Mesothelial cell of epicardium (in vitro differentiated cells): Measurements from ENCODE around the gene DHRS4. TPM values are rescaled to one million over a fixed set of nuclear protein-coding genes. Genes with fewer than 3 reads are reported as not detected.
"Not testable (repeated sequence)": the region's sequence is repeated elsewhere in the genome, so short reads cannot be mapped to it uniquely, and the experiment has no call there.

ENCODE experiments used
- DNase-seq, 2 experiments: peaks; one replicate each; pipeline ENCODE4 v3.0.0; 2021; ENCODE audit warnings: low spot score in 2 of 2; ENCODE audit not compliant: unreplicated experiment in 2 of 2
- H3K27ac Mint-ChIP-seq: 2 replicates; pipeline ENCODE4 v1.8.0; 2021; ENCODE audit warnings: mixed read lengths
- H3K27me3 Mint-ChIP-seq: 2 replicates; pipeline ENCODE4 v1.8.0; 2021; ENCODE audit warnings: low read depth, mixed read lengths
- H3K36me3 Mint-ChIP-seq: 2 replicates; pipeline ENCODE4 v1.8.0; 2021; ENCODE audit warnings: mixed read lengths
- H3K4me1 Mint-ChIP-seq: 2 replicates; pipeline ENCODE4 v1.8.0; 2021; ENCODE audit warnings: mixed read lengths
- H3K4me3 Mint-ChIP-seq: 2 replicates; pipeline ENCODE4 v1.8.0; 2021; ENCODE audit warnings: mild to moderate bottlenecking, moderate library complexity, mixed read lengths
- H3K9me3 Mint-ChIP-seq: 2 replicates; pipeline ENCODE4 v1.8.0; 2021; ENCODE audit warnings: mixed read lengths
- CTCF ChIP-seq: fragments of 200-600 bp; sonication (generic); IDR thresholded peaks from one replicate; pipeline ENCODE4 v1.5.0; 2021; ENCODE audit warnings: antibody characterized with exemption; ENCODE audit not compliant: unreplicated experiment
- total RNA-seq: library from RNA; stranded (reverse); gene quantifications from 3 replicates; pipeline ENCODE4 v1.2.1, GENCODE V29; 2021

The DHRS4 gene
- total RNA-seq, 1 donor from 2014 or later = 22.0 TPM

GRCh38 chr14:23951590-23952201 is 1.9 kb upstream of the DHRS4 start:
- peaks cover 25% of the 10 kb centered on the region for H3K4me1 Mint-ChIP-seq
- no peak for TF ChIP-seq CTCF
- H3K27ac Mint-ChIP-seq = no peak overlapping the region
- no peaks in the 10 kb centered on the region for H3K27me3 Mint-ChIP-seq
- H3K36me3 Mint-ChIP-seq = peaks cover 20% of the 10 kb centered on the region
- peaks cover 25% of the 10 kb centered on the region for H3K9me3 Mint-ChIP-seq
- DNase-seq = no peak
- no peak overlapping the region for H3K4me3 Mint-ChIP-seq

DNA sequence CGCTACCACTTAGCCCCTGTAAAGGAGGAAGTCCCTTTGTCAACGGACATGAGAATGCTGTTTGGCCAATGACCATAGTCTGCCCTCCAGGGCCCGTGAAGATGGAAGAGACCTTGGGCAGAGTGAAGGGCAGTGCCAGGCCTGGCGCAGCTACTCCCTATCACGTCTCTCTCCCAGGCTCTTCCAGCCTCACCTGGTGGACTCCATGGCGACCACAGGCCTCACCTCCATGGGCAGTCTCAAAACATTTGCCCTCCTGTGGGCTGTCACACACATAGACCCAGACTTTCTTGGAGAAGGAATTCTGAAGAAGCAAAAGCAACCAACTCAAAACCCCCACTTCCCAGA is 480 bp upstream of the DHRS4 start:
- DNase-seq, H3K27me3 Mint-ChIP-seq: not testable (repeated sequence)
- Mint-ChIP-seq H3K9me3 (peaks cover 11% of the 10 kb centered on the region), H3K27ac (peak overlapping the region; percentile 71), H3K36me3 (peaks cover 20% of the 10 kb centered on the region), H3K4me3 (peak overlapping the region; percentile 95), H3K4me1 (peaks cover 25% of the 10 kb centered on the region)

GRCh38 chr14:23954279-23954614 is 677 bp downstream of the DHRS4 start:
- peak; percentile 20 for TF ChIP-seq CTCF
- not testable (repeated sequence) for H3K27me3 Mint-ChIP-seq, DNase-seq, H3K9me3 Mint-ChIP-seq
- peaks cover 25% of the 10 kb centered on the region for H3K4me1 Mint-ChIP-seq
- peak overlapping the region; percentile 92 for H3K27ac Mint-ChIP-seq
- H3K4me3 Mint-ChIP-seq = peak overlapping the region; percentile 95
- H3K36me3 Mint-ChIP-seq = peaks cover 12% of the 10 kb centered on the region

DNA sequence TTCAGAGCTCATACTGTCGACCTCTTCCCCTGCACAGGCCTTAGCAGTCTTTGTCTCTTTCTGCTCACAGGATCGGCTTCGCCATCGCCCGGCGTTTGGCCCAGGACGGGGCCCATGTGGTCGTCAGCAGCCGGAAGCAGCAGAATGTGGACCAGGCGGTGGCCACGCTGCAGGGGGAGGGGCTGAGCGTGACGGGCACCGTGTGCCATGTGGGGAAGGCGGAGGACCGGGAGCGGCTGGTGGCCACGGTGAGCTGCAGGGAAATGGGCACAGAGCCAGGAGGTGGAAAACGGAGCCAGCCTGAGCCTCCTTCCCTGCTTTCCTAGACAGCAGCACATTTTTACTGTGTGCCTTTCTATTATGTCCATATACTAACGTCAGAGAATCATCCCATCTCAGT is 1.4 kb downstream of the DHRS4 start:
- H3K4me3 Mint-ChIP-seq = peak overlapping the region; percentile 95
- H3K9me3 Mint-ChIP-seq, H3K27ac Mint-ChIP-seq, DNase-seq, H3K27me3 Mint-ChIP-seq: not testable (repeated sequence)
- H3K36me3 Mint-ChIP-seq = peaks cover 12% of the 10 kb centered on the region
- peaks cover 25% of the 10 kb centered on the region for H3K4me1 Mint-ChIP-seq

DNA sequence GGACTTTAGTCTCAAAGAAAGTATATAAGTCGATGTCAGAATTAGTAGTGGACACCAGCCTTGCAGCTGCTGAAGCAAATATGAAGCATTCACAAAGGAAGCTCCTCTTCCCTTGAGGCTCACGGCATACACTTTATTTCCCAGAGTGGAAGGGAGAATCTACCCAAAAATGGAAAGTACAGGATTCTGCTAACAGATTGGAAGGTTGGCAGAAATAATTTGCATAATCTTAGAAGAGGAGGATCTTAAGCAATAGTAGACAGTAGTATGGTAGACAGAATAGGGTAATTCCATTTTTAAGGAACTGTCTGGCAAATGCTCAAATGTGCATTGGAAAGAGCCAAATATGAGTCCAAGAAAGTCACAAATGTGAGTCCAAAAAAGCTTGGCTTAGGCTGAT is 2.2 kb downstream of the DHRS4 start:
- Mint-ChIP-seq H3K36me3 (peaks cover 11% of the 10 kb centered on the region), H3K4me1 (peaks cover 25% of the 10 kb centered on the region)
- not testable (repeated sequence) for DNase-seq, H3K4me3 Mint-ChIP-seq, H3K27ac Mint-ChIP-seq, H3K9me3 Mint-ChIP-seq, H3K27me3 Mint-ChIP-seq

DNA sequence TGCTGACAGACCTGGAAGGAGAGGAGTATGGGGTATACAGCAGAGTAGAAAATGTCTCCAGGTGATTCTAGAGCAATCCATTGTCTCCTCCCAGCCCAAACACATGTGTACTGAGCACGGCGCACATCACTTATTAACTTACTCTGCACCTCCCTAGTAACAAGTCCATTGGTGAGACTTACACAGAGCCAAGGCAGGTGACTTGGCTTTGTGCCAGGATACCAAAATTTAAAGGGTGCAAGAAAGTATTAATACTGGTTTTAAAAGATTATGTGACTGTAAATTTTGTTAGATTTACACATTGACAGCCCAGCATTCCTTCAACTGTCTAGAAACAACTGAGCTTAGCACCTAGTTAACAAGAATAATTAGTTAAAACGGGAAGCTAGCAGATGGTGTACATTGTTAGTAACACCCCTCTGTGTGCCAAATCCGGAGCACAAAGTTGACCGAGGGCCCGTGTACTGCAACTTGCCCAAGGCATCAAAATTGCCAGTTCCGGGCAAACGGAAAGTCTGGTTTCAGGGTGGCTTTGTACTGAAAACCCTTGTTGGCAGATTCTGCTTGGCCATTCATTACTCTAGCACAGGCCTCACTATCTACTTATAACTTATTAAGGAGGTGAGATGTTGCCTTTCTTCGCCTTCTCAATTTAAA is 4.5 kb downstream of the DHRS4 start:
- DNase-seq, H3K4me3 Mint-ChIP-seq, H3K27ac Mint-ChIP-seq, H3K9me3 Mint-ChIP-seq, H3K27me3 Mint-ChIP-seq: not testable (repeated sequence)
- Mint-ChIP-seq H3K4me1 (peaks cover 12% of the 10 kb centered on the region), H3K36me3 (peaks cover 11% of the 10 kb centered on the region)

DNA sequence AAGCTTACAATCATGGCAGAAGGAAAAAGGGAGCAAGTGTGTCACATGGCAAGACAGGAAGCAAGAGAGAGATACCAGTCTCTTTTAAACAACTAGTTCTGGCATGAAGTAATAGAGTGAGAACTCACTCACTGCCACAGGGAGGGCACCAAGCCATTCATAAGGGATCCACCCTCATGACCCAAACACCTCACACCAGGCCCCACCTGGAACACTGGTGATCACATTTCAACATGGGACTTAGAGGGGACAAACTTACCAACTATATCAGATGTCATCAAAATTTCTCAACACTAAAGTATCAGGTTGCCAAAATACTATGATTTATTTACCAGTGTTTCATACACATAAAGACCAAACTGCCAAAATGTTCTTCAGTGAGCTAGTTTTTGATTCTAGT is 7.3 kb downstream of the DHRS4 start:
- not testable (repeated sequence) for DNase-seq, H3K27ac Mint-ChIP-seq, H3K9me3 Mint-ChIP-seq, H3K27me3 Mint-ChIP-seq, H3K4me3 Mint-ChIP-seq, H3K4me1 Mint-ChIP-seq, H3K36me3 Mint-ChIP-seq

DNA sequence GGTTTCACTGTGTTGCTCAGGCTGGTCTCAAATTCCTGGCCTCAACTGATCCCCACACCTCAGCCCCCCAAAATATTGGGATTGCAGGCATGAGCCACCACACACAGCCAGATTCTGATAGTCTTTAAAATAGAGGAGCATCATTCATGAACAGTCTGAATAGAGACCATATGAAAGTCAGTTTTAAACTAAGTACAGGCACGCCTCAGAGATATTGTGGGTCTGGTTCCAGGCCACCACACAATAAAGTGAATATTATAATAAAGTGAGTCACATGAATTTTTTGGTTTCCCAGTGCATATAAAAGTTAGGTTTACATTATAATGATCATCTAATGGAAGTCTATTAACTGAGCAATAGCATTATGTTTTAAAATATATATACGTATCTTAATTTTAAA is 8.1 kb downstream of the DHRS4 start:
- not testable (repeated sequence) for DNase-seq, H3K27me3 Mint-ChIP-seq, H3K4me3 Mint-ChIP-seq, H3K4me1 Mint-ChIP-seq, H3K9me3 Mint-ChIP-seq, H3K36me3 Mint-ChIP-seq, H3K27ac Mint-ChIP-seq

GRCh38 chr14:23969130-23969480 is 15.5 kb downstream of the DHRS4 start:
- H3K27ac Mint-ChIP-seq, H3K27me3 Mint-ChIP-seq, H3K36me3 Mint-ChIP-seq, H3K4me3 Mint-ChIP-seq, H3K4me1 Mint-ChIP-seq, DNase-seq: not testable (repeated sequence)
- H3K9me3 Mint-ChIP-seq = peaks cover 21% of the 10 kb centered on the region

- H3K4me1 Mint-ChIP-seq, H3K27ac Mint-ChIP-seq, H3K27me3 Mint-ChIP-seq: not testable (repeated sequence)
- H3K36me3 Mint-ChIP-seq = peaks cover 13% of the 10 kb centered on the region
- H3K4me3 Mint-ChIP-seq = peak overlapping the region; percentile 49
- peak; percentile 38 to 71 for DNase-seq
- peaks cover 26% of the 10 kb centered on the region for H3K9me3 Mint-ChIP-seq
Measured at GRCh38 chr14:23969481-23970282, 16.1 kb downstream of the DHRS4 start.

DNA sequence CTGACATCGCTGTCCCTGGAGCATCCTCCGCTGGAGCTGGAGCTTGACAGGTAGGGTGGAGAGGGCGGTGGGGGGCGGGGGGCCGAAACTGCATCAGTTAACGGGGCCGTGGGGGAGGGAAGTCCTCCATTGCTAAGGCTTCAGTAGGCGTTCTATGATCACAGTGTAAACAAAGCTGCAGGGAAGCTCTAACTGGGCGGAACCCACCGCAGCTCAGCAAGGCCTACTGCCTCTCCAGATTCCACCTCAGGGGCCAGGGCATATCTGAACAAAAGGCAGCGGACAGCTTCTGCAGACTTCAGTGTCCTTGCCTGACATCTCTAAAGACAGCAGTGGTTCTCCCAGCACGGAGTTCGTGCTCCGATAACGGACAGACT is 16.7 kb downstream of the DHRS4 start:
- H3K4me1 Mint-ChIP-seq = not testable (repeated sequence)

DNA sequence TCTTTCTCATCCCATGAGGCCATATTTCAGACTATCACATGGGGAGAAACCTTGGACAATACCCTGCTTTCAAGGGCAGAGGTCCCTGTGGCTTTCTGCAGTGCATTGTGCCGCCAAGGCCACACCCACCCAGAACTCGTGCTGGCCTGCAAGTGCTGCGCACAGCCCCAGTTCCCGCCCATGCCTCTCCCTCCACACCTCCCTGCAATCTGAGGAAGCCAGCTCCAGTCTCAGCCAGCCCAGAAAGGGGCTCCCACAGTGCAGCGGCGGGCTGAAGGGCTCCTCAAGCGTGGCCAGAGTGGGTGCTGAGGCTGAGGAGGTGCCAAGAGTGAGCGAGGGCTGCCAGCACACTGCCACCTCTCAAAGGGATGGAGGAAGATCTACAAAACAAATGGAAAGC is 19.6 kb downstream of the DHRS4 start:
- not testable (repeated sequence) for H3K4me1 Mint-ChIP-seq, H3K4me3 Mint-ChIP-seq, H3K27ac Mint-ChIP-seq, H3K27me3 Mint-ChIP-seq, DNase-seq
- Mint-ChIP-seq H3K9me3 (peaks cover 44% of the 10 kb centered on the region), H3K36me3 (peaks cover 14% of the 10 kb centered on the region)

More for the DNA sequence above, 16.7 kb downstream of the DHRS4 start:
- peaks cover 32% of the 10 kb centered on the region for H3K9me3 Mint-ChIP-seq
- H3K27me3 Mint-ChIP-seq, DNase-seq, H3K27ac Mint-ChIP-seq, H3K4me3 Mint-ChIP-seq: not testable (repeated sequence)
- H3K36me3 Mint-ChIP-seq = peaks cover 13% of the 10 kb centered on the region
